NCI-H146 (cell line): ENCODE measurements around the gene GAA.

Source experiments
- DNase-seq: peaks from one replicate; lab custom pipeline; 2025; lab: John Stamatoyannopoulos, UW

Gene GAA

GRCh38 chr17:80117491-80118401, 16.4 kb downstream of the GAA start:
- DNase-seq: no peak

DNA sequence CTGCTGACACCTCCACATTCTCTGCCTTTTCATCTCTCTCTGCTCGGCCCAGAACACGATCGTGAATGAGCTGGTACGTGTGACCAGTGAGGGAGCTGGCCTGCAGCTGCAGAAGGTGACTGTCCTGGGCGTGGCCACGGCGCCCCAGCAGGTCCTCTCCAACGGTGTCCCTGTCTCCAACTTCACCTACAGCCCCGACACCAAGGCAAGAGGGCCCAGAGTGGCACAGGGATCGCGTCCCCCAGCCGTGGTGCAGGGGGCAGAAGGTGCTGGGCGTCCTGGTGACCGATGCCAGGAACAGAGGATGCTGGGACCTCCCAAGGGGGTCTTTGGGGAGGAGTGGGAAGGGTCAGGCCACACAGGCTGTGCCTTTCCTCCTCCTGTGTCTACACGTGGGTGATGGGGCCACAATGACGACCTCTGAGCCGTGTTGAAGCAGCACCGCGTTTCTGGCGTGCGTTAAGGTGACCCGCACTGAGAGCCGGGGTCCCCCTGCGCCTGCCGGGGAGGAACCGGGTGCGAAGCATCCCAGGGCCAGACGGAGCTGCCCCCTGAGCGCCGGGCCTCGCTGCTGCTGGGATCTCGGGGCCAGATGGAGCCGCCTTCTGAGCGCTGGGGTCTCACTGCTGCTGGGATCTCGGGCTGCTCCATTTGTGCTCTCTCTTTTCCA, 17.4 kb downstream of the GAA start:
- no peak for DNase-seq

DNA sequence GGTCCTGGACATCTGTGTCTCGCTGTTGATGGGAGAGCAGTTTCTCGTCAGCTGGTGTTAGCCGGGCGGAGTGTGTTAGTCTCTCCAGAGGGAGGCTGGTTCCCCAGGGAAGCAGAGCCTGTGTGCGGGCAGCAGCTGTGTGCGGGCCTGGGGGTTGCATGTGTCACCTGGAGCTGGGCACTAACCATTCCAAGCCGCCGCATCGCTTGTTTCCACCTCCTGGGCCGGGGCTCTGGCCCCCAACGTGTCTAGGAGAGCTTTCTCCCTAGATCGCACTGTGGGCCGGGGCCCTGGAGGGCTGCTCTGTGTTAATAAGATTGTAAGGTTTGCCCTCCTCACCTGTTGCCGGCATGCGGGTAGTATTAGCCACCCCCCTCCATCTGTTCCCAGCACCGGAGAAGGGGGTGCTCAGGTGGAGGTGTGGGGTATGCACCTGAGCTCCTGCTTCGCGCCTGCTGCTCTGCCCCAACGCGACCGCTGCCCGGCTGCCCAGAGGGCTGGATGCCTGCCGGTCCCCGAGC, 17.9 kb downstream of the GAA start:
- no peak for DNase-seq

- DNase-seq: no peak
Observed at GRCh38 chr17:80119839-80120238, 18.5 kb downstream of the GAA start.

DNA sequence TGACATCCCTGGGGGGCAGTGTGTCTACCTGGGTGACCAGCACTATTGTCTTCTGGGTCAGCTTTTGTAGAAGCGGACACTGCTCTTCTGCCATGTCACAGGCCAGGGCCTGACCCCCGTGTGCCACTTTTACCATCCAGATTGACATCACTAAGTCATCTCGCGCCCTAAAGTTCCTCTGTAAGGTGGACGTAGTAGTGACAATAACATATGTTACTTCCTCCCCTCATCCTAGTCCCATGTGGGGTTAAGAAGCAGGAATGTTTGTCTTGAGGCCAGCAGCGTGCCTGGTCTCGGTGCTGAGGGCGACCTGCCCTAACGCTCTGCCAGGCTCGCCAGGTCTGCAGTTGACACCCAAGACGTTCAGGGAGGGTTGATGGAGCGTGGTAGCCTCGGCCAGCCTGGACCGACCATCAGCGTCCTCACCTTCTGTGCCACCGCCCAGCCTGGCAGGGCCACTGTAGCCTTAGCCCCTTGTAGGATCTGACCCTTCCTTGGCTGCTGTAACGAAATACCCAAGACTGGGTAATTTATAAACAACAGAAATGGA, 20.7 kb downstream of the GAA start:
- DNase-seq: no peak

GRCh38 chr17:80122926-80123505, 21.6 kb downstream of the GAA start:
- no peak for DNase-seq

DNA sequence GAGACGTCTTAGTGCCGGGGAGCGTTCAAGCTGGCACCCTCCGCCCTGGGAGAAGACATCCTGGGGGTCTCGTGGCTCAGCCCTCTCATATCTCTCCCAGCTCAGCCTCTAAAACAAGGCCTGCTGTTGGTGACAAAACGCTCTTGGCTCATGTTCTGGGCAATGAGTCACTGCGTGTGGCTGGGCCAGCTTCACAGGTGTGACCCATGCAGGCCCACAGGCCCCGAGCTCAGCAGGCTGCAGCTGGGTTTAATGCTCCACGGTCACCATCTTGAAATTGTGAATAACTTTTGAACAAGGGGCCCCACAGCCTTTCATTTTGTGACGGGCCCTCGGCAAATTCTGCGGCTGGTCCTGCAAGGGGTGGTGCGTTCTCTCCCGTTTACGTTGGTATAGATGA, 22.4 kb downstream of the GAA start:
- no peak for DNase-seq

- DNase-seq: peak; percentile 76
Observed at GRCh38 chr17:80124351-80124981, 23.1 kb downstream of the GAA start.

DNA sequence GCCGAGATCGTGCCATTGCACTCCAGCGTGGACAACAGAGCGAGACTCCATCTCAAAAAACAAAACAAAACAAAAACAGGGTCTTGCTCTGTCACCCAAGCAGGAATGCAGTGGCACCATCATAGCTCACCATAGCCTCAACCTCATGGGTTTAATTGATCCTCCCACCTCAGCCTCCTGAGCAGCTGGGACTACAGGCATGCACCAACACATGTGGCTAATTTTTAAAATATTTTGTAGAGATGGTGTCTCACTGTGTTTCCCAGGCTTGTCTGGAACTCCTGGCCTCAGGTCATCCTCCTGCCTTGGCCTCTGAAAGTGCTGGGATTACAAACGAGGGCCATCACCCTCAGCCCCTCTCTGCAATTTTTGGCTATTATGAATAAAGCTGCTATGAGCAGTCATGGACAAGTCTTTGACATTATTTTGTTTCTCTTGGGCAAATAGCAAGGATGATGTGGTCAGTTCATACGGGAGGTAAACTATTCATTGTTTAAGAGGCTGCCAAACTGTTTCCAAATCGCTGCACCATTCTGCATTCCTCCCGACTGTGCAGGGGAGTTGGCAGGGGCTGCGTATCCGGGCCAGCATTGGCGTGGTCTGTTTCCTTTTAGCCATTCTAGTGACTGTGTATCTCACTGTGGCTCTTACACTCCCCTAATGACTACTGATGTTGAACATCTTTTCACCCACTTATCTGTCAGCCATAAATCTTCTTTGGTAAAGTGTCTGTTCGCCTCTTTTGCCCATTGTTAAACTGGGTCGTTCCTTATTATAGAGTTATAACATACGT, 24.5 kb downstream of the GAA start:
- no peak for DNase-seq

DNA sequence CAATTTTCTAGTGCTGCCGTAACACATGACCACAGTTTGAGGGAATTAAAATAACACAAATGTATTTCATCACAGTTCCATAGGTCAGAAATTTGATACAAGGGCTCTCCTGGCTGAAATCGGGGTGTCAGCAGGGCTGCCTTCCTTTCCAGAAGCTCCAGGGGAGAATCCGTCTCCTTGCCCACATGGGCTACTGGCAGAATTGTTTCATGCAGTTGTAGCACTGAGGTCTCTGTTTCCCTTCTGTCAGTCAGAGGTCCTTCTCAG, 25.0 kb downstream of the GAA start:
- DNase-seq: no peak

DNA sequence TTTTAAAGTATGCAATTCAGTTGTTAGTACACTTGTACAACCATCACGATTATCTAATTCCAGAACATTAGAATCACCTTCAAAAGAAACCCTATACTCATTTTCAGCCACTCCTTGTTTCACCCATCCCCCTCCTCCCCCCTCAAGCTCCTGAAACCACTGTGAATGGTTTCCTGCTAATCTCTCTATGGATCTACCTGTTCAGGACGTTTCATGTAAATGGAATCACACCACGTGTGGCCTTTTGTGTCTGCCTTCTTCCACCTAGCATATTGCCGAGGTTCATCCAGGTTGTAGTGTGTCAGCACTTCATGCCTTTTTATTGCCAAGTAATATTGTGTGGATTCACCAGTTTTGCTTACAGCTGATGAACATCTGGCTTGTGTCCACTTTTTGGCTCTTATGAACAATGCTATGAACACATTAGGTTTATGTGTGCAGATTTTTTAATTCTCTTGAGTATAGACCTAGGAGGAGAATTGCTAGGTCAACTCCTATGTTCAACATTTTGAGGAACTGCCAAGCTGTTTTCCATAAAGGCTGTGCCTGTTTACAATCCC, 27.7 kb downstream of the GAA start:
- DNase-seq: no peak

GRCh38 chr17:80130992-80131391, 29.6 kb downstream of the GAA start:
- DNase-seq: no peak

DNA sequence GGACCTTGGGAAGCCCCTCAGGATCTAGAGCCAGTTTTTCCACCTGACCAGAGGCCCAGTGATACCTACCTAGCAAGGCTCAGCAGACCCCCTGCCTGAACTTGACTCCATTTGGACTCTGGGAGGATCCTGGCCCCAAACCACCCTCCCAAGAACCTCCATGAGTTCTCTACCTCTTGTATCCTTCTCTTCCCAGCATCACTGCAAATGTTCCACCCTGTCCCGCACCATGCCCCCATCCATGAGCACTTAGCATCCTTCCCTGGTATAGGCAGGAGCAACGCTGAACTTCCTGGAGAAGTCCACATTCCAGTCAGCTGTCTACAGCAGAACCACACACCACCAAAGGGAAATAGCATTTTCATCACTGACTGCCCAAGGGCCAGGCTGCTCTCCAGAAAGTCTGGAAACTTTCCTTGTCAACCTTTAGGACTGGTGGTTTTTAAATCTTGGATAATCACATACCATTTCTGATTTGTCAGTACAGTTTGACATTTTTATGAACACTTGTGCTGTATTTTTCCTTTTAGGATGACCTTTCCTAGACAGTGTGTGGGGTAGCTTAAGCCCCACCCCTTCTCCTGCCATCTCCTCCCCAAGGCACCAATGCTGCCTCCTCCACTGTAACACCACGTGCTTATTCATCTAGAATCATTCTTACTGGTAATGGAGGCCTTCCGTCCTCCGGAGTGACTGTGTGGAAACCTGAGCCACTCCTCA, 31.7 kb downstream of the GAA start:
- no peak for DNase-seq

DNA sequence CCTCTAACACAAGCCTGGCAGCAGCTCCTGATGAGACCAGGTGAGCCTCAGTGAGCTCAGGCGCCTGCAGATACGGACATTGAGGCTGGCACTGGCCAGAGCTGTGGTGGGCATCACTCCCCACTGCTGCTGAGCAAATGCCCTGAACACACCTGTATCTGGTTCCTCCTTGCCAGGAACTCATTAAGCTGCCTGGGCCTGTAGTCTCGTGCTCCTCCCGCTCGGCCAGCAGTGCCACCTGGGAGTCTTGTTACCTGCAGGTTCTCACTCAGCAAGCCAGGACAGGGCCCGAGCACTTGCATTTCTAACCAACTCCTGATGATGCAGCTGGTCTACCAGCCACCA, 32.2 kb downstream of the GAA start:
- DNase-seq: no peak

DNA sequence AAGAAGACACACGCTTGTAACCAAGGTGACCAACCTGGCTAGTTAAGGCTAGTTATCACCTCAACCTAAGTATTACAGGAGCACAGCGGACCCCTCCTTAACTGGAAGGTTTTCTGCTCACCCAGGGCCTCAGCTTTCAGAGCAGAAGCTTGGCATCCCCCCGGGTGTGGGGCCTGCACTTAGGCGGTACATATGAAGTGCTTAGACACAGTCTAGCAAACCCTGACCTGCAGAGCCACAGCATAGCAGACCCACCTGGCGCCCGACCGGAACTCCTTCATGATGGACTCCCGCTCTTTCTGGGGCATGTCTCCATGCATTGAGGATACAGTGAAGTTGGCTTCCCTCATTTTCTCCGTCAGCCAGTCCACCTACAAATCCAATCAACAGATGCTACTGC, 35.8 kb downstream of the GAA start:
- DNase-seq: no peak

DNA sequence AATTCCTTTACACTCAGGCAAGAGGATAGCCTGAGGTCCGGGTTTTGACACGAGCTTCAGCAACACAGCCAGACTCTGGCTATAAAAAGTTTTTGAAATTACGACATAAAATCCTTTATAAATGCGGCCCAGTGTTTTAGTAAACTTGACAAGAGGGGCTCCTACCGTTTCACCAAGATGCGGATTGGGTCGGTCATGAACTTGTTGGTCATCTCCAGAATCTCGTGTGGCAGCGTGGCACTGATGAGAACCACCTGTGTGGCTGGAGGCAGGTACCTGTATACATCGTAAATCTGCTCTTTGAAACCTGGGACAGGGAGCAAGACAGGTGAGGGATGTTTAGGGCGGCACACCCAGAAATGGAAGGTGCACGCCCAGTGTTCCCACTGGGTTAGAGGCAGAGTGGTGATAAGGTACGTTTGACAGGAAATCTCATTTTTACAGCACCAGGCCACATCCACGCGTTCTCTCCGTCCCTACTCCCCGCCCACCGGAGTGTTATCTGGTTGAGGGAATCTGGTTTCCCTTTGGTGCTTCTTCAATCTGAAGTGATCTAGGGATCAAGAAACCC, 37.6 kb downstream of the GAA start:
- no peak for DNase-seq

- DNase-seq: no peak
Observed at GRCh38 chr17:80141463-80142165, 40.2 kb downstream of the GAA start.

- no peak for DNase-seq
Observed at GRCh38 chr17:80142929-80143328, 41.5 kb downstream of the GAA start.
